Naive thymus-derived CD4-positive, alpha-beta T cell (primary cell): ENCODE data around the gene PTPRF. TPM values are rescaled to one million over a fixed set of nuclear protein-coding genes. Genes with fewer than 3 reads are reported as not detected.

Source experiments
- ATAC-seq: fragments of 150-1000 bp; cut with Tn5 transposase; 2 replicates; pipeline ENCODE4 v1.10.0; 2021; ENCODE audit warnings: mild to moderate bottlenecking, moderate library complexity
- CTCF ChIA-PET: fragments of 350-600 bp; sonication (Branson Sonifier 250); formaldehyde crosslinking; loops from one replicate; lab custom pipeline; 2021; ENCODE audit warnings: antibody characterized with exemption; lab: Charles Lee
- POLR2A ChIA-PET: fragments of 350-600 bp; sonication (Branson Sonifier 250); formaldehyde crosslinking; loops from one replicate; lab custom pipeline; 2021; ENCODE audit warnings: antibody characterized with exemption, inconsistent platforms; lab: Charles Lee
- DNase-seq, 9 donors: peaks; one replicate each; pipeline versions ENCODE4 v3.0.0 to v3.0.0-alpha.2; 2020 to 2022; ENCODE audit warnings: mixed read lengths in 1 of 9
- H3K27ac ChIP-seq: one replicate; pipeline ENCODE4 v1.7.0; 2013; ENCODE audit warnings: mild to moderate bottlenecking, low read depth, low read length, moderate library complexity
- H3K27me3 ChIP-seq, 2 donors: one replicate each; pipeline ENCODE4 v1.7.0; 2013; ENCODE audit warnings: low read length in 2 of 2, mild to moderate bottlenecking in 2 of 2, moderate library complexity in 2 of 2; ENCODE audit not compliant: control insufficient read depth in 2 of 2, insufficient read depth in 2 of 2
- H3K36me3 ChIP-seq, 3 experiments: 1 replicate in 2 of 3; 2 replicates in 1 of 3; pipeline ENCODE4 v1.7.0; 2013; ENCODE audit warnings: low read length in 3 of 3, mild to moderate bottlenecking in 3 of 3, moderate library complexity in 1 of 3; ENCODE audit not compliant: insufficient read depth in 3 of 3, control insufficient read depth in 2 of 3
- H3K4me1 ChIP-seq, 2 donors: one replicate each; pipeline ENCODE4 v1.7.0; 2013; ENCODE audit warnings: low read length in 2 of 2, mild to moderate bottlenecking in 2 of 2, moderate library complexity in 1 of 2; ENCODE audit not compliant: control insufficient read depth in 2 of 2, insufficient read depth in 2 of 2
- H3K4me3 ChIP-seq: 2 replicates; pipeline ENCODE4 v1.7.0; 2013; ENCODE audit warnings: mild to moderate bottlenecking, low read length
- H3K9me3 ChIP-seq, 3 experiments: 1 replicate in 2 of 3; 2 replicates in 1 of 3; pipeline ENCODE4 v1.7.0; 2013; ENCODE audit warnings: low read length in 3 of 3; ENCODE audit not compliant: control insufficient read depth in 2 of 3
- H3K27ac Mint-ChIP-seq, 9 donors: one replicate each; pipeline ENCODE4 v1.8.0; 2020 to 2022; ENCODE audit warnings: mixed read lengths in 9 of 9, mild to moderate bottlenecking in 8 of 9, moderate library complexity in 5 of 9, inconsistent platforms in 2 of 9
- H3K27me3 Mint-ChIP-seq, 5 donors: one replicate each; pipeline ENCODE4 v1.8.0; 2021 to 2022; ENCODE audit warnings: mixed read lengths in 5 of 5, mild to moderate bottlenecking in 1 of 5
- H3K36me3 Mint-ChIP-seq, 5 donors: one replicate each; pipeline ENCODE4 v1.8.0; 2020 to 2022; ENCODE audit warnings: mixed read lengths in 5 of 5, mild to moderate bottlenecking in 3 of 5, inconsistent platforms in 1 of 5
- H3K4me1 Mint-ChIP-seq, 7 donors: one replicate each; pipeline ENCODE4 v1.8.0; 2020 to 2022; ENCODE audit warnings: mixed read lengths in 7 of 7, mild to moderate bottlenecking in 3 of 7, inconsistent platforms in 1 of 7
- H3K4me3 Mint-ChIP-seq, 10 donors: one replicate each; pipeline ENCODE4 v1.8.0; 2020 to 2022; ENCODE audit warnings: mild to moderate bottlenecking in 10 of 10, mixed read lengths in 10 of 10, moderate library complexity in 6 of 10, inconsistent platforms in 2 of 10
- H3K9me3 Mint-ChIP-seq, 11 donors: one replicate each; pipeline ENCODE4 v1.8.0; 2020 to 2022; ENCODE audit warnings: mixed read lengths in 11 of 11, mild to moderate bottlenecking in 4 of 11, inconsistent platforms in 1 of 11, moderate library complexity in 1 of 11
- intact Hi-C, 2 donors: fragments of 100-400 bp; cut with micrococcal nuclease; formaldehyde crosslinking; loops; one replicate each; pipeline ENCODE4 v1.15.1; 2023
- polyA plus RNA-seq, 2 donors: library from polyadenylated mRNA; unstranded; fragments of 300-500 nt; fragmentation: Illumina TruSeq; gene quantifications; one replicate each; pipeline ENCODE4 v1.2.3, GENCODE V29; 2021
- total RNA-seq, 6 experiments: library from RNA in 5 of 6; stranded (reverse) in 5 of 6; gene quantifications; 1 replicate in 5 of 6; 2 replicates in 1 of 6; pipeline ENCODE4 v1.2.3 and lab custom pipeline; 2021 to 2026

The PTPRF gene
- total and polyA plus RNA-seq, 7 experiments from 2014 or later: 0.49 to 2.3 (median 1.8) TPM; not detected in 4

DNA sequence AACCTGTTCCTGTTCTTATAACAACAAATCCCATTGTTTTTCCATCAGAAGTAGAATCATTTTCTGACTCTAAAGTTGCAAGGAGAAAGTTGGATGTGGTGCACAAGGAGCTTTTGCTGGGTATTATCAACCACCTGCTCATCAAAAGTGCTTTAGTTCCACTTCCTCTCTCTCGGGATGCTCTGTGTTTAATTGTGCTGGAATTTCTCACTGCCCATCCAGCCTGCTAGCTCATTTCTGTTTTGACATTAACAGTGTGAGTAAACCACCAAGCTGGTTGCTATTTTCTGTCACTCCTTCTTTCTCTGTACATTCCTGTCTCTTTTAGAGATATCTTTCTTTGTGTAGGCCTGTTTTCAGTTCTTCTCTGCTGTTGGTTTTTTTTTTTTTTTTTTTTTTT, 125.3 kb downstream of the PTPRF start:
- DNase-seq (no peak), ATAC-seq (no peak)
- intact Hi-C loops: loop anchor here (10.0 kb wide), 3 partner anchors 271 to 301 kb away; partner anchors contain the start of genes CDC20 (in 1 of the 2), ELOVL1 (in 1 of the 2), MED8 (in 1 of the 2) and SZT2 (in 1 of the 2)
- peaks cover 6 to 10% of the 10 kb centered on the region in 2 donors for H3K4me1 ChIP-seq
- no peak overlapping the region for H3K4me3 Mint-ChIP-seq
- ChIA-PET POLR2A (no interaction called here), CTCF (interaction anchor here (0.6 kb wide), 1 partner anchor 1013 kb away, joined by 3 read pairs; no protein-coding TSS in a partner anchor)
- no peaks in the 10 kb centered on the region for H3K27me3 ChIP-seq
- peaks cover 19 to 40% (median 30%) of the 10 kb centered on the region in 7 donors for H3K4me1 Mint-ChIP-seq
- peaks cover 12 to 74% (median 18%) of the 10 kb centered on the region in 3 experiments for H3K36me3 ChIP-seq
- H3K9me3 Mint-ChIP-seq: no peaks in the 10 kb centered on the region
- H3K9me3 ChIP-seq: no peaks in the 10 kb centered on the region
- peaks cover 12 to 35% (median 23%) of the 10 kb centered on the region in 5 donors for H3K36me3 Mint-ChIP-seq
- no peak overlapping the region for H3K27ac Mint-ChIP-seq
- H3K27me3 Mint-ChIP-seq: no peaks in the 10 kb centered on the region
- no peak overlapping the region for H3K4me3 ChIP-seq
- no peak overlapping the region for H3K27ac ChIP-seq

DNA sequence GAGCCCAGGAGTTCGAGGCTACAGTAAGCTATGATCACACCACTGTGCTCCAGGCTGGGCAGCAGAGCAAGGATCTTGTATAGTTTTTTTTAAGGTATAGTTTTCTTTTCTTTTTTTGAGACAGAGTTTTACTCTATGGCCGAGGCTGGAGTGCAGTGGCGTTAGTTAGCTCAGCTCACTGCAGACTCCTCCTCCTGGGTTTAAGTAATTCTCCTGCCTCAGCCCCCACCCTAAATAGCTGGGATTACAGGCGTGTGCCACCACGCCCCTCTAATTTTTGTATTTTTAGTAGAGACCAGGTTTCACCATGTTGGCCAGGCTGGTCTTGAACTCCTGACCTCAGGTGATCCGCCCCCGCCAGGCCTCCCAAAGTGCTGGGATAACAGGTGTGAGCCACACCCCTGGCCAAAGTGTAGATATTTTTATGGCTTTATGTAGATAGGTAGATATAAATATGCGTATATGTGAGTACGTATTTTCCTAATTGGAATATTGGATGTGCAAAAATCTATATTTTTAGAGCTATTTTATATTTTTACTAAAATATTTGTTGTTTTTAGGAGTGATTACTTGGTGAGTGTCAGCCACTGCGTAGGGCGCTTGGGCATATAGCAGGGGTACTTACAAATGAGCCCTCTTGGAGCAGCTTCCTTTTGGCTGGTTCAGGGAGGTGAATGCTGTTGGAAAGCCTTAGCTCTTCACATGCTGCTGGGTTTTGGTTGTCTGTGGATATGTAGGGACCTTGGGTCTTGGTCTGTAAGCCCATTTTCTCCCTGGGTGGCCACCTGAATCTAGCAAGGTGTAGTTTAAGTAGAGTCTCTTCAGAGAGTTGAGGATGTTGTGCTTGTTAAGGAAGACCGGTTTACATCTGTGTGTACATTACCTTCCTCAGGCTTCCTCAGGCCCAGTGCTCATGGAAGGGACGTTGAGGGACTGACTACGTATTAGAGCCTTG, 128.8 kb downstream of the PTPRF start:
- Histone ChIP-seq H3K36me3 (peaks cover 32 to 92% (median 33%) of the 10 kb centered on the region in 3 experiments), H3K9me3 (no peaks in the 10 kb centered on the region), H3K4me1 (no peaks in the 10 kb centered on the region), H3K27ac (no peak overlapping the region), H3K27me3 (no peaks in the 10 kb centered on the region), H3K4me3 (no peak overlapping the region)
- intact Hi-C loops: loop anchor here (10.0 kb wide), 3 partner anchors 275 to 305 kb away; partner anchors contain the start of genes CDC20 (in 1 of the 2), ELOVL1 (in 1 of the 2), MED8 (in 1 of the 2) and SZT2 (in 1 of the 2)
- H3K27ac Mint-ChIP-seq: no peak overlapping the region
- DNase-seq (no peak), ATAC-seq (no peak)
- H3K4me3 Mint-ChIP-seq: no peak overlapping the region
- peaks cover 6 to 23% (median 11%) of the 10 kb centered on the region in 7 donors for H3K4me1 Mint-ChIP-seq
- H3K27me3 Mint-ChIP-seq: no peaks in the 10 kb centered on the region
- peaks cover 16 to 48% (median 26%) of the 10 kb centered on the region in 5 donors for H3K36me3 Mint-ChIP-seq
- no peaks in the 10 kb centered on the region for H3K9me3 Mint-ChIP-seq
- ChIA-PET CTCF (no interaction called here), POLR2A (interaction anchor here (0.6 to 2.5 kb wide), 4 partner anchors 9 to 49 kb away, joined by 3 to 15 read pairs (median 6); partner anchors contain the start of gene KDM4A)

DNA sequence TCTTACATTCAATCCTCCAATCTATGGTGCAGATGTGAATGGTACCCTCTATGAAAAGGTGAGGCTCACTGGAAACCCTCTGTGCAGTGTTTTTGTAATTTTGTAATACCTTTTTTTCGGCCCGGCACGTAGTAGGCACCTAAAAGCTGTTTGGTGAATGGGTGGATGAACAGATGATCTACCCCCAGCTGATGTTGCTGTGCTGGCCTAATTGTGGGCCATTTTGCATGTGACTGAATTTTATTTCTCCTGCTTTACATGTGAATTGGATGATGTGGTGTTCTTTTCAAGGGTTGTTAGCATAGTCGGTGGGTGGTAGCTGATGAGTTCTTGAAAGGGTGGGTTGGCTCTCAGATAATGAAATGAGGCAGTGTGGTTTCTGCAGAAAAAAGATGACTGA, 129.7 kb downstream of the PTPRF start:
- intact Hi-C loops: no loop called here
- no peak overlapping the region for H3K4me3 ChIP-seq
- ATAC-seq (no peak), DNase-seq (no peak)
- Mint-ChIP-seq H3K27me3 (no peaks in the 10 kb centered on the region), H3K27ac (no peak overlapping the region), H3K4me1 (peaks cover 5 to 18% (median 10%) of the 10 kb centered on the region in 7 donors), H3K36me3 (peaks cover 15 to 50% (median 28%) of the 10 kb centered on the region in 5 donors), H3K4me3 (no peak overlapping the region), H3K9me3 (no peaks in the 10 kb centered on the region)
- ChIA-PET CTCF (no interaction called here), POLR2A (interaction anchor here (0.6 to 2.5 kb wide), 3 partner anchors 10 to 48 kb away, joined by 3 to 15 read pairs (median 8); partner anchors contain the start of gene KDM4A)
- no peaks in the 10 kb centered on the region for H3K27me3 ChIP-seq
- H3K9me3 ChIP-seq: no peaks in the 10 kb centered on the region
- no peaks in the 10 kb centered on the region for H3K4me1 ChIP-seq
- H3K27ac ChIP-seq: no peak overlapping the region
- peaks cover 32 to 91% (median 36%) of the 10 kb centered on the region in 3 experiments for H3K36me3 ChIP-seq

DNA sequence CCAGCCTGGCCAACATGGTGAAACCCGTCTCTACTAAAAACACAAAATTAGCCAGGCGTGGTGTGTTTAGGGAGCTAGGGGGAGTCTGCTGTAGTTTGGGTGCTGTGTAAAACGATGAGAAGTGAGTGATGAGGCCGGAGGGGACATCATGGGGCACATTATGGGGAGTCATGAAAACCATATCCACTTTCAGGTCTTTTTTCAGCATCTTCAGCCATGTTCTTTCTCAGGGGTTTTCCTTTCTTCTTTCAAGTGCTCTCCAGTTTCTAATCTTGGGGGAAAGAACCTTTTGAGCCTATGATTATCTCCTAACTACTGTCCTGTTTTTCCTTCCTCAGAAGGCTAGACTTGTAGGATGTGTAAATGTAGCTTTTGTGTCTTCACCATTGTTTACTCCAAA, 133.7 kb downstream of the PTPRF start:
- intact Hi-C loops: no loop called here
- Mint-ChIP-seq H3K4me1 (peaks cover 5 to 30% (median 12%) of the 10 kb centered on the region in 7 donors), H3K9me3 (no peaks in the 10 kb centered on the region), H3K4me3 (no peak overlapping the region), H3K27ac (peak overlapping the region in 2 of 9 donors; percentile 20 to 60), H3K27me3 (no peaks in the 10 kb centered on the region), H3K36me3 (peaks cover 43 to 79% (median 56%) of the 10 kb centered on the region in 5 donors)
- no peaks in the 10 kb centered on the region for H3K27me3 ChIP-seq
- DNase-seq: no peak
- no peak overlapping the region for H3K4me3 ChIP-seq
- ATAC-seq: no peak
- POLR2A ChIA-PET: no interaction called here
- peaks cover 65 to 97% (median 70%) of the 10 kb centered on the region in 3 experiments for H3K36me3 ChIP-seq
- H3K4me1 ChIP-seq: no peaks in the 10 kb centered on the region
- no peaks in the 10 kb centered on the region for H3K9me3 ChIP-seq
- CTCF ChIA-PET: no interaction called here
- no peak overlapping the region for H3K27ac ChIP-seq

DNA sequence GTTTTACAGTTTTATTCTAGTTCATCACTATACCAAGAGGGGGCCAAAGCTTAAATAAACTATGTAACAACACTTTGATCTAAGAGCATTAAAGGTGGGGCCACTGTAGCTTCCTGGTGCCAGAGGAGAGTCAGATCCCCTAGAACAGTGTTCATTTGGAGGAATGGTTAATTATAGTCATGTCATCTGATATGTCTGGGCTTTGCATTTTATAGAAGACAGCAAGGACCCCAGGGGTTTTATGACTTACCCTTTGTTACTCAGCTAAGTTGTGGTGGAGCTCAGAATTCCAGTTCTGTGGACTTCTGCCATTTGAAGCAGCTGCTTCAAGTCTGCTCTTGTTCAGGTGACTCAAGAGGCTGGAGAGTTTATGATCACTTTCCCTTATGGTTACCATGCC, 135.9 kb downstream of the PTPRF start:
- Histone ChIP-seq H3K4me1 (no peaks in the 10 kb centered on the region), H3K36me3 (peaks cover 70 to 97% (median 71%) of the 10 kb centered on the region in 3 experiments), H3K27ac (no peak overlapping the region), H3K27me3 (no peaks in the 10 kb centered on the region), H3K9me3 (no peaks in the 10 kb centered on the region), H3K4me3 (no peak overlapping the region)
- DNase-seq: no peak
- intact Hi-C loops: no loop called here
- no peak overlapping the region for H3K27ac Mint-ChIP-seq
- ChIA-PET POLR2A (interaction anchor here (1.2 kb wide), 1 partner anchor 17 kb away, joined by 6 read pairs; the partner anchor contains the start of gene KDM4A), CTCF (interaction anchor here (0.6 to 1.7 kb wide), 2 partner anchors 17 to 1544 kb away, joined by 3 read pairs; no protein-coding TSS in a partner anchor)
- no peak overlapping the region for H3K4me3 Mint-ChIP-seq
- H3K36me3 Mint-ChIP-seq: peaks cover 42 to 82% (median 52%) of the 10 kb centered on the region in 5 donors
- H3K27me3 Mint-ChIP-seq: no peaks in the 10 kb centered on the region
- peaks cover 0 to 30% (median 10%) of the 10 kb centered on the region in 7 donors for H3K4me1 Mint-ChIP-seq
- no peak for ATAC-seq
- no peaks in the 10 kb centered on the region for H3K9me3 Mint-ChIP-seq

DNA sequence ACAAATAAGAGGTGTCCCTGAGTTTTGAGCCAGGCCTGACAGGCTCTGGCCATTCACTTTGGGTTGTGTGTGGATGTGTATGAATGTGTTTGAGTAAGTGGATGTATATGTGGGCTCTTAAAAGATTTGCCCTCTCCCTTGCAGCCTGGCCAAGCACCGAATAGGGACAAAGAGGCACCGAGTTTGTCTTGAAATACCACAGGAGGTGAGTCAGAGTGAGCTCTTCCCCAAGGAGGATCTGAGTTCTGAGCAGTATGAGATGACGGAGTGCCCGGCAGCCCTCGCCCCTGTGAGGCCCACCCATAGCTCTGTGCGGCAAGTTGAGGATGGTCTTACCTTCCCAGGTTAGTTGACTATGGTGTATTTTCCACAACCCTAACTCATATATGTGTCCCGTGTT, 138.3 kb downstream of the PTPRF start:
- ChIA-PET POLR2A (no interaction called here), CTCF (no interaction called here)
- H3K27ac ChIP-seq: no peak overlapping the region
- no peaks in the 10 kb centered on the region for H3K9me3 ChIP-seq
- H3K4me3 ChIP-seq: no peak overlapping the region
- no peak for DNase-seq
- no peak for ATAC-seq
- H3K27me3 Mint-ChIP-seq: no peaks in the 10 kb centered on the region
- H3K4me1 ChIP-seq: no peaks in the 10 kb centered on the region
- peak overlapping the region in 2 of 9 donors; percentile 10 to 46 for H3K27ac Mint-ChIP-seq
- H3K27me3 ChIP-seq: no peaks in the 10 kb centered on the region
- no peaks in the 10 kb centered on the region for H3K9me3 Mint-ChIP-seq
- H3K36me3 ChIP-seq: peaks cover 55 to 93% (median 56%) of the 10 kb centered on the region in 3 experiments
- H3K36me3 Mint-ChIP-seq: peaks cover 48 to 83% (median 53%) of the 10 kb centered on the region in 5 donors
- no peak overlapping the region for H3K4me3 Mint-ChIP-seq
- peaks cover 0 to 25% (median 7%) of the 10 kb centered on the region in 7 donors for H3K4me1 Mint-ChIP-seq
- intact Hi-C loops: no loop called here
